Keratinocyte (primary cell): ENCODE measurements around the gene TMEM220. TPM values are rescaled to one million over a fixed set of nuclear protein-coding genes. Genes with fewer than 3 reads are reported as not detected.

Experiments
- DNase-seq: peaks from one replicate; pipeline ENCODE4 v3.0.0-alpha.2; 2011; ENCODE audit warnings: low read depth, missing footprints, low spot score
- FAIRE-seq: peaks from 2 replicates; lab custom pipeline; 2011; peaks lifted over from hg19 to GRCh38; lab: Jason Lieb, UNC
- H2AFZ ChIP-seq: 2 replicates; pipeline ENCODE4 v1.6.0; 2012; ENCODE audit warnings: low read length, control low read depth, inconsistent platforms; ENCODE audit not compliant: control insufficient read depth
- H3K27ac ChIP-seq: 2 replicates; pipeline ENCODE4 v1.5.1; 2011; ENCODE audit warnings: low read length; ENCODE audit not compliant: control insufficient read depth, insufficient read depth
- H3K27me3 ChIP-seq: 3 replicates; pipeline ENCODE4 v1.6.0; 2011; ENCODE audit warnings: low read length; ENCODE audit not compliant: control insufficient read depth, insufficient read depth; ENCODE audit errors: extremely low read depth
- H3K36me3 ChIP-seq, 2 experiments: 2 replicates in 1 of 2; 3 replicates in 1 of 2; pipeline ENCODE4 v1.5.1; 2011; ENCODE audit warnings: low read length in 2 of 2, mild to moderate bottlenecking in 1 of 2; ENCODE audit not compliant: control insufficient read depth in 2 of 2, insufficient read depth in 2 of 2; ENCODE audit errors: extremely low read depth in 1 of 2
- H3K4me1 ChIP-seq: 3 replicates; pipeline ENCODE4 v1.5.1; 2011; ENCODE audit warnings: low read length; ENCODE audit not compliant: control insufficient read depth, insufficient read depth; ENCODE audit errors: extremely low read depth
- H3K4me2 ChIP-seq: 3 replicates; pipeline ENCODE4 v1.6.0; 2011; ENCODE audit warnings: low read depth, low read length; ENCODE audit not compliant: control insufficient read depth, insufficient read depth; ENCODE audit errors: extremely low read depth
- H3K4me3 ChIP-seq, 3 experiments: fragments of 200-600 bp in 1 of 3; sonication (generic) in 1 of 3; 2 replicates in 2 of 3; 3 replicates in 1 of 3; pipeline ENCODE4 v1.5.1; 2011 to 2016; ENCODE audit warnings: low read length in 3 of 3, mild to moderate bottlenecking in 3 of 3, control low read depth in 2 of 3, inconsistent platforms in 1 of 3, low read depth in 1 of 3, mixed read lengths in 1 of 3, mixed run types in 1 of 3, moderate library complexity in 1 of 3; ENCODE audit not compliant: control insufficient read depth in 2 of 3, insufficient read depth in 2 of 3; ENCODE audit errors: extremely low read depth in 1 of 3
- H3K79me2 ChIP-seq: 2 replicates; pipeline ENCODE4 v1.6.0; 2012; ENCODE audit warnings: low read length; ENCODE audit not compliant: control insufficient read depth, insufficient read depth
- H3K9ac ChIP-seq: 3 replicates; pipeline ENCODE4 v1.6.0; 2011; ENCODE audit warnings: low read length; ENCODE audit not compliant: control insufficient read depth, insufficient read depth; ENCODE audit errors: extremely low read depth
- H3K9me1 ChIP-seq: 3 replicates; pipeline ENCODE4 v1.6.0; 2011; ENCODE audit warnings: low read length; ENCODE audit not compliant: control insufficient read depth, insufficient read depth; ENCODE audit errors: extremely low read depth
- H3K9me3 ChIP-seq: 2 replicates; pipeline ENCODE4 v1.5.1; 2012; ENCODE audit warnings: low read depth, low read length; ENCODE audit not compliant: control insufficient read depth
- H4K20me1 ChIP-seq: 3 replicates; pipeline ENCODE4 v1.6.0; 2011; ENCODE audit warnings: low read length; ENCODE audit not compliant: control insufficient read depth, insufficient read depth; ENCODE audit errors: extremely low read depth
- CTCF ChIP-seq, 3 experiments: IDR thresholded peaks in 1 of 3; conservative IDR thresholded peaks in 1 of 3; optimal IDR thresholded peaks in 1 of 3; 2 replicates in 2 of 3; 3 replicates in 1 of 3; pipeline versions ENCODE3 to v1.5.1; 2011; ENCODE audit warnings: low read length in 3 of 3, mild to moderate bottlenecking in 3 of 3, moderate library complexity in 2 of 3, control low read depth in 1 of 3, inconsistent platforms in 1 of 3; ENCODE audit not compliant: insufficient read depth in 2 of 3; ENCODE audit errors: extremely low read depth in 1 of 3
- EZH2 ChIP-seq: IDR thresholded peaks from one replicate; pipeline ENCODE4 v1.6.1; 2012; ENCODE audit warnings: inconsistent platforms, mild to moderate bottlenecking, low read length, moderate library complexity
- dilution Hi-C: fragments of 300-500 bp; cut with MboI; formaldehyde crosslinking; loops from one replicate; pipeline ENCODE4 v1.7.0; 2020; ENCODE audit warnings: low sequenced_read_pairs; ENCODE audit not compliant: extremely low pct_ligation_motif_present
- polyA plus RNA-seq, 5 experiments: library from polyadenylated mRNA; depleted of rRNA in 3 of 5; stranded (reverse) in 3 of 5; stranded (forward) in 1 of 5; unstranded in 1 of 5; fragments of >200 nt; gene quantifications; 1 replicate in 1 of 5; 2 replicates in 3 of 5; 3 replicates in 1 of 5; pipeline versions ENCODE4 v1.2.1 to v1.2.3, GENCODE V29; 2011 to 2012; ENCODE audit warnings: missing spikeins in 2 of 5, low read depth in 1 of 5, low replicate concordance in 1 of 5

The TMEM220 gene
- polyA plus RNA-seq, 1 donor (not counting 4 experiments of a cell fraction or from before 2014, with no cell fraction given), result 3.3 TPM

- FAIRE-seq (no peak), DNase-seq (no peak)
- dilution Hi-C loops, result no loop called here
- Histone ChIP-seq H3K9me1 (no peaks in the 10 kb centered on the region), H3K27me3 (peaks cover 5% of the 10 kb centered on the region), H3K4me3 (no peak overlapping the region), H3K9ac (no peak overlapping the region), H2AFZ (no peak overlapping the region), H3K4me2 (no peak overlapping the region), H3K36me3 (no peaks in the 10 kb centered on the region), H3K9me3 (no peaks in the 10 kb centered on the region), H3K4me1 (no peaks in the 10 kb centered on the region), H3K79me2 (no peaks in the 10 kb centered on the region), H3K27ac (no peak overlapping the region), H4K20me1 (no peaks in the 10 kb centered on the region)
- no peak for TF ChIP-seq EZH2
- peak; percentile 47 to 52 (median 50) for TF ChIP-seq CTCF (optimal IDR thresholded peaks at IDR 0.05 in 1 of 3, IDR thresholded peaks at IDR 0.05 in 1 of 3, conservative IDR thresholded peaks at IDR 0.05 in 1 of 3; ENCODE audit: extremely low read depth in 1 of 3, insufficient read depth in 2 of 3, low read length in 3 of 3)
These were observed 24.3 kb upstream of the TMEM220 start for GRCh38 chr17:10754109-10754508.

- Histone ChIP-seq H3K79me2 (no peaks in the 10 kb centered on the region), H4K20me1 (no peaks in the 10 kb centered on the region), H2AFZ (no peak overlapping the region), H3K27me3 (peaks cover 6% of the 10 kb centered on the region), H3K27ac (no peak overlapping the region), H3K9me1 (no peaks in the 10 kb centered on the region), H3K4me1 (no peaks in the 10 kb centered on the region), H3K36me3 (no peaks in the 10 kb centered on the region), H3K9me3 (no peaks in the 10 kb centered on the region), H3K9ac (no peak overlapping the region), H3K4me3 (no peak overlapping the region), H3K4me2 (no peak overlapping the region)
- FAIRE-seq (no peak), DNase-seq (no peak)
- no peak for TF ChIP-seq CTCF (optimal IDR thresholded peaks at IDR 0.05 in 1 of 3, IDR thresholded peaks at IDR 0.05 in 1 of 3, conservative IDR thresholded peaks at IDR 0.05 in 1 of 3; ENCODE audit: extremely low read depth in 1 of 3, insufficient read depth in 2 of 3, low read length in 3 of 3)
- TF ChIP-seq EZH2, result no peak
- dilution Hi-C loops, result no loop called here
These were observed 22.9 kb upstream of the TMEM220 start for GRCh38 chr17:10752696-10753095.
